ENCODE data around the gene FARS2. TPM values are rescaled to one million over a fixed set of nuclear protein-coding genes. Genes with fewer than 3 reads are reported as not detected.
A peak's percentile ranks its signal among the peaks of the same experiment; 100 is the strongest.

The FARS2 gene
- total and polyA plus RNA-seq, 9 of the 15 experiments (the other 6 are each of a cell fraction or from before 2014, with no cell fraction given): 16.5 to 62.2 (median 27.0) TPM

DNA sequence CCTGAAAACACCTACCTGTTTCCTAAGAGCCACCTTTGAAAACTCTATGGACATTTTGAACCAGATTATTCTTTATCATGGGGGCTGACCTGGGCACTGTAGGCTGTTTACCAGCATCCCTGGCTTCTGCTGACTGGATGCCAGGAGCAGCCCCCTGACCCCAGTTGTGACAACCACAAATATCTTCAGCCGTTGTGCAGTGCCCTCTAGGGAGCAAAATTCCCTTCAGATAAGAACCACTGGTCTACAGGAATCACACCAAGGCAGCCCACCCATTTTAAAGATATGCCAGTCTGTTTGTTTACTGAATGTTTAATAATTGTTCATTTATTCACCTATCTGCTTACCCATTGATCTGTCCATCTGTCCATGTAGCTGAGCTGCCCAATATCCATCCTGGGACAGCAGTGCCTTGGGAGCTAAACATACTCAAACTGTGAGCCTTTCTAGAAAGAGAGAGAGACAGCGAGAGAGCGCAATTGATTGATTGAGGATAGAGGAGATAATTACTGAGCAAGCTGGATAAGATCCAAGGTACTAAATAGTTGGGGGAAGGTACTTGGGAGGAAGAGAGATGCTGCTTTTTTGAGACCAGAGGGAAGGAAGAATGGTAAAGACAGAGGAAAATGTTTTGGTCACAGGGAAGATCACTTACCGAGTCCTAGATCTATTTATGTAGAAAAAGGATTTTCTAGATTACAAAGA lies 468.7 kb downstream of the FARS2 start:
- BruUV-seq (replicated peaks): no TSS peak
- in situ Hi-C loops (cut with MboI): no loop called here

More for the DNA sequence above, 468.7 kb downstream of the FARS2 start:
- no peaks in the 10 kb centered on the region for H3K9me1 ChIP-seq (ENCODE audit: control insufficient read depth, insufficient read depth, low read length)
- no peak overlapping the region for H3K9ac ChIP-seq (ENCODE audit: insufficient read depth in 1 of 2, low read depth in 2 of 2, low read length in 2 of 2)
- no peak overlapping the region for H3K27ac ChIP-seq (ENCODE audit: extremely low read depth, low read depth, low read length)
- ATAC-seq: no peak
- no peak overlapping the region for H2AFZ ChIP-seq (ENCODE audit: low read depth, low read length)
- H3K9me3 ChIP-seq (replicated peaks; ENCODE audit: control insufficient read depth, insufficient read depth, low read depth, low read length): no peaks in the 10 kb centered on the region
- no peak for FAIRE-seq
- ChIA-PET CTCF (ENCODE audit: low intra/inter-chr PET ratio) (no interaction called here), POLR2A (no interaction called here)
- no peaks in the 10 kb centered on the region for H3K4me1 ChIP-seq (replicated peaks in 1 of 2; ENCODE audit: control insufficient read depth in 2 of 2, insufficient read depth in 2 of 2, low read length in 2 of 2)
- H3K27me3 ChIP-seq (ENCODE audit: control insufficient read depth in 2 of 2, insufficient read depth in 2 of 2, low read length in 2 of 2): peaks cover 12 to 55% of the 10 kb centered on the region in 2 experiments
- H3K4me3 ChIP-seq: no peak overlapping the region
- H4K20me1 ChIP-seq (replicated peaks; ENCODE audit: control insufficient read depth, insufficient read depth, low read length): peaks cover 17% of the 10 kb centered on the region; the same call in 1 of the 2 replicates
- intact Hi-C loops (cut with micrococcal nuclease): no loop called here
- H3K79me2 ChIP-seq (ENCODE audit: control insufficient read depth, insufficient read depth, low read length): no peaks in the 10 kb centered on the region
- H3K4me2 ChIP-seq (ENCODE audit: insufficient read depth, low read length): no peak overlapping the region
- H3K36me3 ChIP-seq (ENCODE audit: control insufficient read depth, insufficient read depth, low read length): no peaks in the 10 kb centered on the region
- 16% methylated on average over 4 of the region's 4 CpGs for WGBS (ENCODE audit: insufficient coverage, low coverage, missing lambda C conversion rate)
- no peak for DNase-seq (ENCODE audit: extremely low read depth in 1 of 4, low spot score in 3 of 4)
- TF ChIP-seq FOXJ2 (tag; IDR thresholded peaks at IDR 0.05) (no peak), CTCF (IDR thresholded peaks at IDR 0.05 in 2 of 3, conservative IDR thresholded peaks at IDR 0.05 in 1 of 3; ENCODE audit: insufficient read depth in 2 of 3, low read depth in 1 of 3, low read length in 3 of 3) (peak in 2 of 3 experiments; percentile 6 to 22; a peak in 2 of 6 replicates)
